Ascending aorta (tissue), 2 donors: ENCODE results near the gene EHMT1. TPM values are rescaled to one million over a fixed set of nuclear protein-coding genes. Genes with fewer than 3 reads are reported as not detected.

Experiments used
- DNase-seq, 2 donors: peaks; one replicate each; pipeline ENCODE4 v3.0.0-alpha.2; 2019; ENCODE audit warnings: low spot score in 2 of 2
- H3K27ac ChIP-seq, 2 donors: fragments of 200-600 bp; sonication (generic); one replicate each; pipeline ENCODE4 v1.5.1; 2016 to 2017; ENCODE audit warnings: mild to moderate bottlenecking in 1 of 2
- H3K27me3 ChIP-seq: fragments of 200-600 bp; sonication (generic); one replicate; pipeline ENCODE4 v1.5.1; 2017
- H3K36me3 ChIP-seq, 2 donors: fragments of 200-600 bp; sonication (generic); one replicate each; pipeline ENCODE4 v1.5.1; 2016
- H3K4me1 ChIP-seq, 2 donors: fragments of 200-600 bp; sonication (generic); one replicate each; pipeline ENCODE4 v1.5.1; 2016 to 2017; ENCODE audit warnings: mild to moderate bottlenecking in 1 of 2
- H3K4me3 ChIP-seq, 2 donors: fragments of 200-600 bp; sonication (generic); one replicate each; pipeline ENCODE4 v1.5.1; 2016 to 2017; ENCODE audit warnings: mild to moderate bottlenecking in 1 of 2
- H3K9me3 ChIP-seq, 2 donors: fragments of 200-600 bp; sonication (generic); one replicate each; pipeline ENCODE4 v1.5.1; 2016
- intact Hi-C: fragments of 100-400 bp; cut with DNase I; formaldehyde crosslinking; loops from one replicate; pipeline ENCODE4 v1.15.1; 2023
- total RNA-seq: library from RNA; depleted of rRNA; stranded (reverse); fragments of >200 nt; gene quantifications from one replicate; pipeline ENCODE4 v1.1.0, GENCODE V29; 2016
- TF ChIP-seq, protein P1 (sequence below), 3 experiments: fragments of 200-600 bp in 2 of 3; fragments of 450-650 bp in 1 of 3; sonication (generic) in 2 of 3; IDR thresholded peaks; one replicate each; pipeline ENCODE4 v1.5.1; 2016 to 2019; ENCODE audit warnings: antibody characterized with exemption in 3 of 3, mild to moderate bottlenecking in 1 of 3, moderate library complexity in 1 of 3

Gene EHMT1
- total RNA-seq, 1 donor from 2014 or later = 49.9 TPM

DNA sequence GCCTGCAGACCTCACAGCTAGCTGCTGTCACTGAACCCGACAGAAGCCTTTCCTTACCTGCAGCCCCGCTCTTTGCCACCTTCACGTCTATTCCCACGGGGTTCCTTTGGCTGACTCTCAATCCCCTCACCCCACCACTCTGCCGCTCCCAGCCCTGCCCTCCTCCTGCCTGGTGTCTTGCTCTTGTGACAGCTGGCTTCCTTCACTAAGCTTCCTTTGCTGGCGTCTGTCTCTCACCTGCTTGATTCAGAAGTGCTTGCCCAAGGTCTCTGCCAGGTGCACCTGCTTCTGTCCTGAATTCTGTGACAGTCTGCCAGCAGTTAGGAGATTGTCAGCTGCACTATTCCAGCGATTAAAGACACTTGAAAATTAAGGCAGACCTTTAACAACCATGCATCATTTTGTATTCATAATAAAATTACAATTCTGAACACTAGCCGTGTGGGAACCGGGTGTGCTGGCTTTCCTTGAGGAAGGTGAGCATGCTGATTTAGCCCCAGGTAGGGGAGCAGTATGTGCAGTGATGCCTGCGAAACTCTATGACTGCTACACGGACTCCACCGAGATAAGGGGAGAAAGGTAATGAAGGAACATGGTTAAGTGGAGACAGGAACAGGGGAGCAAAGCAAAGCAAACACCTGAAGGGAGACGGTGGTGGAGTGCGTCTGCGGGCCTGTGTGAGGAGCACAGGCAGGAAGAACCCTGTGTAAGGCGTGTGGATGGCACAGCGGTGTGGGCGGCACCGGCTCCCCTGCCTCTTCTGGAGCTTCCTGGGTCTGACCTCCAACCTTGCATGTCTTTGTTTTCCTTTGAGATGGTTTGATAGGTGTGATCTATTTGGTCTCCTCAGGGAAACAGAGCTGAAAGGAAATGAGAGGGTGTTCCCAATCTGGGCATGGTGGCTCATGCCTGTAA lies 178.7 kb downstream of the EHMT1 start:
- no peaks in the 10 kb centered on the region for H3K27me3 ChIP-seq
- DNase-seq = no peak
- TF ChIP-seq, protein P1, sequence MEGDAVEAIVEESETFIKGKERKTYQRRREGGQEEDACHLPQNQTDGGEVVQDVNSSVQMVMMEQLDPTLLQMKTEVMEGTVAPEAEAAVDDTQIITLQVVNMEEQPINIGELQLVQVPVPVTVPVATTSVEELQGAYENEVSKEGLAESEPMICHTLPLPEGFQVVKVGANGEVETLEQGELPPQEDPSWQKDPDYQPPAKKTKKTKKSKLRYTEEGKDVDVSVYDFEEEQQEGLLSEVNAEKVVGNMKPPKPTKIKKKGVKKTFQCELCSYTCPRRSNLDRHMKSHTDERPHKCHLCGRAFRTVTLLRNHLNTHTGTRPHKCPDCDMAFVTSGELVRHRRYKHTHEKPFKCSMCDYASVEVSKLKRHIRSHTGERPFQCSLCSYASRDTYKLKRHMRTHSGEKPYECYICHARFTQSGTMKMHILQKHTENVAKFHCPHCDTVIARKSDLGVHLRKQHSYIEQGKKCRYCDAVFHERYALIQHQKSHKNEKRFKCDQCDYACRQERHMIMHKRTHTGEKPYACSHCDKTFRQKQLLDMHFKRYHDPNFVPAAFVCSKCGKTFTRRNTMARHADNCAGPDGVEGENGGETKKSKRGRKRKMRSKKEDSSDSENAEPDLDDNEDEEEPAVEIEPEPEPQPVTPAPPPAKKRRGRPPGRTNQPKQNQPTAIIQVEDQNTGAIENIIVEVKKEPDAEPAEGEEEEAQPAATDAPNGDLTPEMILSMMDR (IDR thresholded peaks at IDR 0.05) = no peak
- H3K4me3 ChIP-seq = no peak overlapping the region
- H3K27ac ChIP-seq = no peak overlapping the region
- no peaks in the 10 kb centered on the region for H3K9me3 ChIP-seq
- intact Hi-C loops = no loop called here
- no peaks in the 10 kb centered on the region for H3K4me1 ChIP-seq
- H3K36me3 ChIP-seq = peaks cover 56 to 83% of the 10 kb centered on the region in 2 donors

- Histone ChIP-seq H3K4me3 (no peak overlapping the region), H3K27ac (no peak overlapping the region), H3K9me3 (no peaks in the 10 kb centered on the region), H3K36me3 (peaks cover 61 to 89% of the 10 kb centered on the region in 2 donors), H3K4me1 (no peaks in the 10 kb centered on the region), H3K27me3 (no peaks in the 10 kb centered on the region)
- TF ChIP-seq, protein P1 (IDR thresholded peaks at IDR 0.05) = no peak
- intact Hi-C loops = no loop called here
- DNase-seq = no peak
Measured at GRCh38 chr9:137798142-137798541, 179.3 kb downstream of the EHMT1 start.

GRCh38 chr9:137798901-137799629 lies 180.3 kb downstream of the EHMT1 start:
- Histone ChIP-seq H3K9me3 (no peaks in the 10 kb centered on the region), H3K27ac (no peak overlapping the region), H3K4me1 (no peaks in the 10 kb centered on the region), H3K36me3 (peaks cover 58 to 91% of the 10 kb centered on the region in 2 donors), H3K4me3 (no peak overlapping the region), H3K27me3 (no peaks in the 10 kb centered on the region)
- no peak for DNase-seq
- intact Hi-C loops = no loop called here
- TF ChIP-seq, protein P1 (IDR thresholded peaks at IDR 0.05) = no peak

- intact Hi-C loops = no loop called here
- Histone ChIP-seq H3K9me3 (no peaks in the 10 kb centered on the region), H3K27me3 (no peaks in the 10 kb centered on the region), H3K36me3 (peaks cover 58 to 85% of the 10 kb centered on the region in 2 donors), H3K4me1 (no peaks in the 10 kb centered on the region), H3K27ac (no peak overlapping the region), H3K4me3 (no peak overlapping the region)
- DNase-seq = no peak
- TF ChIP-seq, protein P1 (IDR thresholded peaks at IDR 0.05) = no peak
Measured at GRCh38 chr9:137799630-137799983, 180.8 kb downstream of the EHMT1 start.

GRCh38 chr9:137800196-137801022 lies 181.6 kb downstream of the EHMT1 start:
- H3K4me1 ChIP-seq = no peaks in the 10 kb centered on the region
- no peaks in the 10 kb centered on the region for H3K9me3 ChIP-seq
- DNase-seq = no peak
- no peaks in the 10 kb centered on the region for H3K27me3 ChIP-seq
- H3K36me3 ChIP-seq = peaks cover 58 to 77% of the 10 kb centered on the region in 2 donors
- H3K4me3 ChIP-seq = no peak overlapping the region
- no peak overlapping the region for H3K27ac ChIP-seq
- TF ChIP-seq, protein P1 (IDR thresholded peaks at IDR 0.05) = no peak
- intact Hi-C loops = no loop called here
